Liver (tissue), 3 donors: Measurements from ENCODE around the gene MSANTD7.

Experiments used
- CTCF ChIP-seq: fragments of 150-350 bp; IDR thresholded peaks from 2 replicates; pipeline ENCODE4 v1.5.1; 2017; ENCODE audit warnings: improper control_type of control experiment, low read depth, low read length; ENCODE audit not compliant: missing input control
- REST ChIP-seq: IDR thresholded peaks from 2 replicates; pipeline ENCODE4 v1.6.1; 2016; ENCODE audit warnings: antibody characterized with exemption, mild to moderate bottlenecking
- TAF1 ChIP-seq: conservative IDR thresholded peaks from 2 replicates; pipeline ENCODE4 v1.6.1; 2016; ENCODE audit warnings: antibody characterized with exemption, mild to moderate bottlenecking
- YY1 ChIP-seq: IDR thresholded peaks from 2 replicates; pipeline ENCODE4 v1.6.1; 2016; ENCODE audit warnings: antibody characterized with exemption, mild to moderate bottlenecking
- ZBTB33 ChIP-seq: IDR thresholded peaks from 2 replicates; pipeline ENCODE4 v1.6.1; 2016; ENCODE audit warnings: antibody characterized with exemption
- donor health status: healthy.
- donor health status: healthy.

GRCh38 chr10:14839305-14839695 lies 1.2 kb downstream of the MSANTD7 start:
- no peak for TF ChIP-seq CTCF
- no peak for TF ChIP-seq ZBTB33
- no peak for TF ChIP-seq TAF1
- TF ChIP-seq REST: no peak
- no peak for TF ChIP-seq YY1
